ENCODE data around the gene KCNAB3. TPM values are rescaled to one million over a fixed set of nuclear protein-coding genes. Genes with fewer than 3 reads are reported as not detected.
"Not testable (repeated sequence)": the region's sequence is repeated elsewhere in the genome, so short reads cannot be mapped to it uniquely, and the experiment has no call there.

Gene KCNAB3
- 10 to 100 TPM in 1 of 2 donors, 1 to 10 TPM in 1; 5.4 to 10.9 TPM for total RNA-seq

DNA sequence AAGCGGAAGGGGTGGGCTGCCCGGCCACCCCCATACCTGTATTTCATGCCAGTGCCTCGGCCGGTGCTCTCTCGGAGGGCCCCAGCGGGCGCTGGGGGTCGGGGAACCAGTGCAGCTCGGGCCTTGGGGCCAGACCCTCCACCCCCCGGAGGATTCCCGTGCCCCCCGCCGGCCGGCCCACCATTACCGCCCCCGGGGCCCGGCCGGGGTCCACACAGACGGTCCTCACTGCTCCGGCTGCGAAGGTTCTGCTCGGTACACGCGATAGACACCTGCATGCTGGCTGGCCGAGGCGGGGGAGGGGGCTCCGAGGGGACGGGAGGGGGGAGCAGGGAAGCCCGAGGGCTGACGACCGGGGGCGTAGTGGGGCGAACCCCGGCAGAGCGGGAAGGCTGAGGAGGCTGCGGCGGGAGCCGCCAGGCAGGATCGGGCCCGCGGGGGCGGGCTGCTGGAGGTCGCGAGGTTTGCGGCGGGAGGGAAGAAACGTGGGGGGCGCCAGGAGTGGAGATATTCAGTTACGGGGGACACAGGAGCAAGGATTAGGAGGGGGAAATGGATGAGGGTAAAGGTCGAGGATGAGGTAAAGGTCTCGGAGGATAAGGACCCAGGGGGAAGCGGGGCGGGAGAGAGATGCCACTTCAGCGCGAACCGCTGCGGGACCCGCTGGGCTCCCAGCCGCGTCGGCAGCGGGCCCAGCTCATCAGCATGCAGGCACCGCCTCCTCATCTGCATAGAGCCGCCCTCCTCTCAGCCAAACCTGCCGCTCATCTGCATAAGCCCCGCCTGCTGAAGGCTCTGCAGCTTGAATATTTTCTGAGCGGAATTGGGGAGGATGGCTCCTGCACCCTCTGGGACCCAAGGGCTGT is at the start of gene KCNAB3:
Gene KCNAB3, minus strand, starts transcription at position 699 of the 866 bp plus-strand sequence. Its CDS starts 421 bp downstream, at position 278.
- peak within 1 kb of the TSS; percentile 87 to 90 for H3K27ac Mint-ChIP-seq
- no peaks in the 10 kb centered on the region for H3K9me3 Mint-ChIP-seq
- peaks cover 21 to 24% of the 10 kb centered on the region in 2 donors for H3K36me3 Mint-ChIP-seq
- DNase-seq (ENCODE audit: low spot score in 2 of 2), result peak in 1 of 2 donors; percentile 32
- ATAC-seq, result no peak

DNA sequence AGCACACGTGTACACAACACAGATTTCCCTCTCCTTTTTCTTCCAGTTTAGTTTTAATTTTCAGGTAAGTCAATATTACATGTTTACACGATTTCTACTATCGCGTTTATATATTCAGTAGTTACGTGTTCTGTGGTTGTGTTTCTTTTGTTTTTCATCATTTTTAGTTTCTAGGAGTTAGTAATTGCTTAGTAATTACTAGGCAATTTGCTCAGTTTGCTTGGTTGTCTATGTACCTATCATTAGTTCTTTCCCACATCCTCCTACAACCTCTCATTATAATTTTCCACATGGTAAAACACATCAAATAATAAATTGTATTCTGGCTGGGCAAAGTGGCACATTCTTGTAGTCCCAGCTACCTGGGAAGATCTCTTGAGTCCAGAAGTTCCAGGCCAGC is 48.1 kb upstream of the KCNAB3 start:
- Mint-ChIP-seq H3K27ac (no peak overlapping the region), H3K36me3 (peaks cover 16 to 17% of the 10 kb centered on the region in 2 donors), H3K9me3 (peaks cover 6 to 16% of the 10 kb centered on the region in 2 donors)
- ATAC-seq (peak in 1 of 2 donors; percentile 28), DNase-seq (ENCODE audit: low spot score in 2 of 2) (no peak)

DNA sequence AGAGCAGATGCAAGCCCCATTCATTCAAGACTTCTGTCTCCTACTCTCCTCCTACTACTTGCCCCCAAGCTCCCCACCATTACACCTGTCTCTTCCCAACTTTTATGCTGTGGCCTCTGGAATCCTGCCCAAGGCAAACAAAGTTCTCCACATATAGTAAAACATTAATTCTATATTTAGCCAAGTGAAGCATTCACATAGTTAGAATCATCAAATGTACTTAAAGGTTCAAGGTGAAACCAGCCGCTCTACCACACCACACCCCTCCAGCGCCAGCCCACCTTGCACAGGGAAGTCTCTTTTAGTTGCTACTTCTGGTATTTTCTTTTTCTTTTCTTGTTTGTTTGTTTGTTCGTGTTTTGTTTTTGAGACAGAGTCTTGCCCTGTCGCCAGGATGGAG is 47.4 kb upstream of the KCNAB3 start:
- Mint-ChIP-seq H3K27ac (no peak overlapping the region), H3K9me3 (peaks cover 6 to 16% of the 10 kb centered on the region in 2 donors), H3K36me3 (peaks cover 16 to 17% of the 10 kb centered on the region in 2 donors)
- no peak for ATAC-seq
- DNase-seq (ENCODE audit: low spot score in 2 of 2), result no peak

DNA sequence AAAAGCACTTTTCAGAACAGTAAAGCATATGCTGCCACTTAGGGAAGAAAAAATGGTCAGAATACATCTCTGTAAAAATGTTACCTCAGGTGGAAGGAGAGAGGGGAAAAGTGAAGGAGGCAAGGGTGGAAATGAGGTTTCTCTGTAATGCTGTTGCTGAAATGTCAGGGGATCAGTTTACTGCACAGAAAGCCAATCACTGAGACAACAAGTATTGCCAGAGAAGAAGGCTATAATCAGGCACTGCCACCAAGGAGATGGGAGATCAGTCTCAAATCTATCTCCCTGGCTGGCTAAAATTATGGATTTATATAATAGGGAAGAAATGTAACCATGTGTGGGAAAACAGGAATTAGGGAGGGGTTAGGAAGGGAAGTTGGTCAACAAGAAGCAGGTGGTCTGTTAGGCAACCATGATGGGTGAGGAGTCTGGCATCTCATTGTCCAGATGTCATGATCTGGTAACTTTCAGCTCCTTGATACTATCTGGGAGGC is 45.0 kb upstream of the KCNAB3 start:
- H3K9me3 Mint-ChIP-seq, result peaks cover 6 to 16% of the 10 kb centered on the region in 2 donors
- no peak overlapping the region for H3K27ac Mint-ChIP-seq
- peaks cover 16 to 17% of the 10 kb centered on the region in 2 donors for H3K36me3 Mint-ChIP-seq
- DNase-seq (ENCODE audit: low spot score in 2 of 2) (no peak), ATAC-seq (no peak)

DNA sequence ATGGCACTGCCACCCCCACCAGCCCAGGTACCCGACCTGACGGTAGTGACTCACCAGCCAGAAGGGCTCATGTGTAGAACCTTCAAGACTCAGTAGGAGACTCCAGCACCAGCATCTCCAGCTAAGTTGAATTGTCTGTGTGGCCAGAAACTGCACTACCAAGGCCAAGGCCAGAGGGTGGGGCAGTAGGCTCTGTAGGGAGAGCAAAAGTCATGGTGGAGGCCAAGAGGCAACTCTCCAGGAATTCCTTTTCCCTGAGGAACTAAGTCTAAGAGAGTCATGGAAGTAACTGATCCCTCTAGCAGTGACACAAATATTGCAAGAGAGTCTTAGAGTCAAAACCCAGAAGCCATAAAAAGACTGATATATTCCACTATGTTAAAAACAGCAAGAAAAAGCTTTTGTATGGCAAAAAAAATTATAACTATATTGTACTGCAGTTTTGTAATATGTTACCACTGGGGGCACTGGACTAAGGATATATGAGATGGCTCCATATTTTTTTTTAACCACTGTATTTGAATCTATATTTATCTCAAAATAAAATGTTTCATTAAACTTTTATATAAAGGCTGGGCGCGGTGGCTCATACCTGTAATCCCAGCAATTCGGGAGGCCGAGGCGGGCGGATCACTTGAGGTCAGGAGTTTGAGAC is 42.6 kb upstream of the KCNAB3 start:
- peaks cover 6 to 16% of the 10 kb centered on the region in 2 donors for H3K9me3 Mint-ChIP-seq
- no peak for ATAC-seq
- H3K36me3 Mint-ChIP-seq, result peaks cover 16 to 17% of the 10 kb centered on the region in 2 donors
- DNase-seq (ENCODE audit: low spot score in 2 of 2), result no peak
- H3K27ac Mint-ChIP-seq, result no peak overlapping the region

DNA sequence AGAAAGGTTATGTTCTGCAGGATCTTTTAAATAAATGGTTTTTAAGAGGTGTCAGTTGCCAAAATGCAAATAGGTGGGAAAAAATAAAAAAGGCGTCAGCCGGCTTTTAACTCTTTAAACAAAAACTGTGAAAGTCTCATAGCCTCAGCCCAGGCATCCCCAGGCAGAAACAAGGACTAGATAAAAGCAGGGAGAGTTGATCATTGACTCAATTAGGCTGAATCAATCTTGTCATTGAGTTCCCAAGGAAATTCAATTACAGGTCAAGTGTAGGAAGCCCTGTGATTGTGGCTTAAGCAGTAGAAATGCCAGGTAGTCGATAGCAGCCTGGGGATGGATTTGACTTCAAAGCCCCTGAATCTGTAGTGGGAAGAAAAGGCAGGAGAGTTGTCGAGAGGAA is 42.0 kb upstream of the KCNAB3 start:
- Mint-ChIP-seq H3K27ac (no peak overlapping the region), H3K9me3 (peaks cover 6 to 16% of the 10 kb centered on the region in 2 donors), H3K36me3 (peaks cover 16 to 17% of the 10 kb centered on the region in 2 donors)
- ATAC-seq (no peak), DNase-seq (ENCODE audit: low spot score in 2 of 2) (no peak)

DNA sequence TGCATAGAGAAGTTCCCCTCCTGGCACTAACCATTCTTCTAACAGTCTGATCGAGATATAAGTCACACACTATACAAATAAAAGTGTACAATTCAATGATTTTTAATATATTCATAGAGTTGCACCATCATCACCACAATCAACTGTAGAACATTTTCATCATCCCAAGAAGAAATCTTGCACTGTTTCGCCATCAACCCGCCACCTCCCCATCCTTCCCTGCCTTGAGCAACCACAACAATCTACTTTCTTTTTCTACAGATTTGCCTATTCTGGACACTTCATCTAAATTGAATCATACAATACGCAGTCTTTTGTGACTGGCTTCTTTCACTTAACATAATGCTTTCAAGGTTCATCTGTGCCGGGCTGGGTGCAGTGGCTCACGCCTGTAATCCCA is 39.8 kb upstream of the KCNAB3 start:
- DNase-seq (ENCODE audit: low spot score in 2 of 2) (no peak), ATAC-seq (no peak)
- Mint-ChIP-seq H3K36me3 (peaks cover 3 to 4% of the 10 kb centered on the region in 2 donors), H3K27ac (no peak overlapping the region), H3K9me3 (peaks cover 2 to 3% of the 10 kb centered on the region in 2 donors)

DNA sequence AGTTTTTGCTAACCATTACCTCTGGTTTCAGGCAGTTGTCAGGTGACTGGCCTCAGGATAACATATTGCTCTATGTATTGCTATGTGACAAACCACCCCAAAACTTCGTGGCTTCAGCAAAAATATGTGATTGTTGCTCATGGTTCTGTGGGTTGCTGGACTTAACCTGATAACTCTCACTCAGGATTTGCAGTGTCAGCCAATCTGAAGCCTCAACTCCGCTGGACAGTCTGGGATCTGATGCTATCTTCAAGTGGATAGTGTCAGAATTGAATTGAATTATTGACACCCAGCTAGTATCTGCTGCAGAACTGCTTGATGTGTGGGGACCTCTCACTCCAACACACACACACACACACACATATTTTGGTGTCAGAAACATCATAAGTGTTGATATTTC is 38.1 kb upstream of the KCNAB3 start:
- Mint-ChIP-seq H3K9me3 (no peaks in the 10 kb centered on the region), H3K36me3 (no peaks in the 10 kb centered on the region), H3K27ac (no peak overlapping the region)
- ATAC-seq (no peak), DNase-seq (ENCODE audit: low spot score in 2 of 2) (no peak)

DNA sequence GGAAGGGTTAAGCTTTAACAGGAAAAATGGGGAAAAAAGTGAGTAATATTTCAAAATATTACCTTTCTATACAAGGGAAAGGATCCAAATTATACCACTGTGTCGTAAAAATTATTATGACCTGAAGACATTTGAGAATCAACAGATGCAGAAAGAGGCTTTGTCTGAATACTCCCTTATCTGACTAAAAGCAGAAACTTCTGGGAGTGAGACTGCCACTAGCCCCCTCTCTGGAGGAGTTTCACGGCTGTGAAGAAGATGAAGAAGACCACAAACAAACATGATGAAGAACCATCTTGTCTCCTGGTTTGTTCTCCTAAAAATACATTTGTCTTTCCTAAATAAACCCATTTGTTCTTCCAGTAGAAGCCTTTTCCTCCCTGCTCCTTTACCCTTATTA is 31.8 kb upstream of the KCNAB3 start:
- ATAC-seq (no peak), DNase-seq (ENCODE audit: low spot score in 2 of 2) (no peak)
- Mint-ChIP-seq H3K27ac (no peak overlapping the region), H3K36me3 (no peaks in the 10 kb centered on the region), H3K9me3 (no peaks in the 10 kb centered on the region)

DNA sequence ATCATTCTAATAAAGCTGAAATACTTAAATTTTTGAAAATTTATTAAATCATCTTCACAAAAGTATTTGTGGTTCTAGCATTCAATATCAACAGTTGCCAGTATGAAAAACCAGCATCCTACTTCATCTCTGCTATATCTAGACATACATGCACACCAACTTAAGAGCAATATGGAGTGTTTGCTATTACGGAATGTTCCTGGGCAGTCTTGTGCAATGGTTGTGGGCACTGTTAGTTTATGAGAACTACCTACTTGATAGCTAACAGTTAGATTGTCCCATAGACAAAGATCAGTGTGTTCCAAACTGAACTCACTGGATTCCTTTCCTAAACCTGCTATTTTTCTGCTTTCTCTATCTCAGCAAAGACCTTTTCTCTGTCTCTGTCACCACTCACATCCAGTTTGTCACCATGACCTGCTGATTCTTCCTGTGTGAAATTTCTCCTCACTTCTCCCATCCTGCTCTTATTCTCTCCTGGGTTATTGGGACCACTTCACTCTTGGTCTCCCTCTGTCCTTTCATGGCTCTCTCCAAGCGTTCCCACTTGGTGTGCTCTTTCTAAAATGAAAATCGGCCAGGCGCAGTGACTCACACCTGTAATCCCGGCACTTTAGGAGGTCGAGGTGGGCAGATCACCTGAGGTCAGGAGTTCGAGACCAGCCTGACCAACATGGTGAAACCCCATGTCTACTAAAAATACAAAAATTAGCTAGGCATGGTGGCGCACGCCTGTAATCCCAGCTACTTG is 30.0 kb upstream of the KCNAB3 start:
- no peak overlapping the region for H3K27ac Mint-ChIP-seq
- H3K9me3 Mint-ChIP-seq, result no peaks in the 10 kb centered on the region
- H3K36me3 Mint-ChIP-seq, result no peaks in the 10 kb centered on the region
- DNase-seq (ENCODE audit: low spot score in 2 of 2), result no peak
- ATAC-seq, result no peak

DNA sequence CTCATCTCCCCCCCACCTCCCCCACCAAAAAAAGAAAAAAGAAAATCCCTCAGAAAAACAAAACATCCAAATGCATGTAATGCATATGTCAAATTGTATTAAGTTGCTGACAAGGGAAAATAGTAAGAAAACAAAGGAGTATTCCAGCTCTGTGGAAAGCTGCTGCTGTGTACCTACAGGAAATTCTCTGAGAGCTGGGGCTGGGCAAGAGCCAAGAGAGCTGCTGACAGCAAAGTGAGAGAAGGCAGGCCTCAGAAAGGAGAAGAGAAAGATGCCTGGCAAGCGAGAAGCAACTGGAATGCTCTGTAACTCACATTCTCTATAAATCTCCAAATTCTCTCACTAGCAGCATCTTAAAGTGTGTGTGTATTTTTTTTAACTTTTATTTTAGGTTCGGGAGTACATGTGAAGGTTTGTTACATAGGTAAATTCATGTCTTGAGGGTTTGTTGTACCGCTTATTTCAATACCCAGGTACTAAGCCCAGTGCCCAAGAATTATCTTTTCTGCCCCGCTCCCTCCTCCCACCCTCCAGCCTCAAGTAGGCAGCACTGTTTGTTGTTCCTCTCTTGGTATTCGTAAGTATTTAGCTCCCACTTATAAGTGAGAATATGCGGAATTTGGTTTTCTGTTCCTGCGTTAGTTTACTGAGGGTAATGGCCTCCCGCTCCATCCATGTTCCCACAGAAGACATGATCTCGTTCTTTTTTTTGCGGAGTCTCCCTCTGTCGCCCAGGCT is 26.7 kb upstream of the KCNAB3 start:
- no peak for ATAC-seq
- Mint-ChIP-seq H3K36me3 (no peaks in the 10 kb centered on the region), H3K9me3 (no peaks in the 10 kb centered on the region), H3K27ac (no peak overlapping the region)
- no peak for DNase-seq (ENCODE audit: low spot score in 2 of 2)

DNA sequence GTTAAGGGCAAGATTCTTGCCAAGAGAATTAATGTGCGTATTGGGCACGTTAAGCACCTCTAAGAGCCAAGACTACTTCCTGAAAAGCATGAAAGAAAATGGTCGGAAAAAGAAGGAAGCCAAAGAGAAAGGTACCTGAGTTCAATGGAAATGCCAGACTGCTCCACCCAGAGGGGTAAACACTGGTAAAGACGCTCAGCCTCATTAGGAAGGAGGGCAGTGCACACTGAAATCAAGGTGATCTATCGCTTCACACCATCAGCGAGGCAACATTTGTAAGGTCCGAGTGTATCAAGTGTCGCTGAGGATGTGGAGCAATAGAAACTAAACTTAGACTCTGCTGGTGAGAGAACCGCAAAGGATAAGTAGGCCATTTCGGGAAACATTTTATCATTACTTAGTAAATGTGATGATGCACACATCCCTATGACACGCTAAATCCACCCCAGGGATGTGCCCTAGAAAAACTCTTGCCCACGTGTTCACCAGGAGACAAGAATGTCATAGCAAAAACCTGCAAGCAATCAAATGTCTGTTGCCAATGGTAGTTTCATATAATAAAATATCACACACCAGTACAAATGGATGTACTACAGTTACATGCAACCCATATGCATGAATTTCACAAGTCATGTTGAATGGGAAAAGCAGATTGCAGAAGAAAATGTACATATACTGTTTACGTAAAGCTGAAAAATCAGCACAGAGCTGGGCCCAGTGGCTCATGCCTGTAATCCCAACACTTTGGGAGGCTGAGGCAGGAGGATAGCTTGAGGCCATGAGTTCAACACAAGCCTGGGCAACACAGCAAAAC is 26.0 kb upstream of the KCNAB3 start:
- DNase-seq (ENCODE audit: low spot score in 2 of 2), result no peak
- no peaks in the 10 kb centered on the region for H3K36me3 Mint-ChIP-seq
- H3K9me3 Mint-ChIP-seq, result no peaks in the 10 kb centered on the region
- no peak for ATAC-seq
- no peak overlapping the region for H3K27ac Mint-ChIP-seq

DNA sequence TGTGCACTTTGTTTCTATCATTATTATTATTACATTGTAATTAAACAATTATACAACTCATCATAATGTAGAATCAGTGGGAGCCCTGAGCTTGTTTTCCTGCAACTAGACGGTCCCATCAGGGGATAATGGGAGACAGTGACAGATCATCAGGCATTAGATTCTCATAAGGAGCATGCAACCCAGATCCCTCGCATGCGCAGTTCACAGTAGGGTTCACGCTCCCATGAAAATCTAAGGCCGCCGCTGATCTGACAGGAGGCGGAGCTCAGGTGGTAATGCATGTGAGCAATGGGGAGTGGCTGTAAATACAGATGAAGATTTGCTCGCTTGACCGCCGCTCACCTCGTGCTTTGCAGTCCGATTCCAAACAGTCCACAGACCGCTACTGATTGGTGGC is 23.6 kb upstream of the KCNAB3 start:
- not testable (repeated sequence) for H3K27ac Mint-ChIP-seq

DNA sequence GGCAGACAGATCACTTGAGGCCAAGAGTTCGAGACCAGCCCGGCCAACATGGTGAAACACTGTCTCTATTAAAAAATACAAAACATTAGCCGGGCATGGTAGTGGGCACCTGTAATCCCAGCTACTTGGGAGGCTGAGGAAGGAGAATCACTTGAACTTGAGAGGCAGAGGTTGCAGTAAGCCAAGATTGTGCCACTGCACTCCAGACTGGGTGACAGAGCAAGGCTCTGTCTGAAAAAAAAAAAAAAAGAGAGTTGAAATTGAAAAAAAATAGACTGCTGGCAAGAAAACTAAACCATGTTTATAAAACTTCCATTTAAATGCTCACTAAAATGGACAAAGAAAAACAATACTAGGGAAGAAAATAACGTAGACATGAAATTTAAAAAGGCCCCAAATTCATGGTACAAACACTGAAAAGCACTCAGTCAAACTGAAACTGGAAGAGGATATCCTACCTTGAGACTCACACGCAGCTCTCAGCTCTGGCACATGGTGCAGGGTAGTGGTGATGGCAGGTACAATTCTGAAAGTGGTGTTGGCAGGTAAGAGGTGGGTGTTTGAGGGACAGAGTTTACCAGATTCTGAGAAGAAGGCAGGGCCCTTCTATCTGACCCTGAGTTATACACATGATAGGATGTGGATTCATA is 21.6 kb upstream of the KCNAB3 start:
- ATAC-seq, result peak; percentile 97 to 99
- peak overlapping the region; percentile 36 to 59 for H3K27ac Mint-ChIP-seq
- peaks cover 11 to 24% of the 10 kb centered on the region in 2 donors for H3K36me3 Mint-ChIP-seq

More for the DNA sequence above, 23.6 kb upstream of the KCNAB3 start:
- peaks cover 0 to 20% of the 10 kb centered on the region in 2 donors for H3K36me3 Mint-ChIP-seq
- not testable (repeated sequence) for H3K9me3 Mint-ChIP-seq; ATAC-seq; DNase-seq (ENCODE audit: low spot score in 2 of 2)

DNA sequence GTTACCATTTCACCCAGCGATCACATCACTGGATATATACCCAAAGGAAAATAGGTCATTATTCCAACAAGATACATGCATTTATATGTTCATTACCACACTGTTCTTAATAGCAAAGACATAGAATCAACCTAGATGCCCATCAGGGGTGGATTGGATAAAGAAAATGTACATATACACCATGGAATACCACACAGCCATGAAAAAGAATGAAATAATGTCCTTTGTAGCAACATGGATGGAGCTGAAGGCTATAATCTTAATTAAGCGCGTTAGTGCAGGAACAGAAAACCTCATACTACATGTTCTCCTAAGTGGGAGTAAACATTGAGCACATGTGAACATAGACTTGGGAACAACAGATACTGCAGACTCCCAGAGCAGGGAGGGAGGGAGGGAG is 20.9 kb upstream of the KCNAB3 start:
- ATAC-seq (no peak), DNase-seq (ENCODE audit: low spot score in 2 of 2) (no peak)
- no peaks in the 10 kb centered on the region for H3K9me3 Mint-ChIP-seq
- no peak overlapping the region for H3K27ac Mint-ChIP-seq
- peaks cover 14 to 29% of the 10 kb centered on the region in 2 donors for H3K36me3 Mint-ChIP-seq

More for the DNA sequence above, 21.6 kb upstream of the KCNAB3 start:
- peak in 1 of 2 donors; percentile 53 for DNase-seq (ENCODE audit: low spot score in 2 of 2)
- no peaks in the 10 kb centered on the region for H3K9me3 Mint-ChIP-seq

Data from activated naive CD4-positive, alpha-beta T cell treated with anti-CD3 and anti-CD28 coated beads, Interleukin-2, amount 50 U/mL, for 72 hours (primary cell).